ENCODE results near the gene FDX2.

FDX2 gene

DNA sequence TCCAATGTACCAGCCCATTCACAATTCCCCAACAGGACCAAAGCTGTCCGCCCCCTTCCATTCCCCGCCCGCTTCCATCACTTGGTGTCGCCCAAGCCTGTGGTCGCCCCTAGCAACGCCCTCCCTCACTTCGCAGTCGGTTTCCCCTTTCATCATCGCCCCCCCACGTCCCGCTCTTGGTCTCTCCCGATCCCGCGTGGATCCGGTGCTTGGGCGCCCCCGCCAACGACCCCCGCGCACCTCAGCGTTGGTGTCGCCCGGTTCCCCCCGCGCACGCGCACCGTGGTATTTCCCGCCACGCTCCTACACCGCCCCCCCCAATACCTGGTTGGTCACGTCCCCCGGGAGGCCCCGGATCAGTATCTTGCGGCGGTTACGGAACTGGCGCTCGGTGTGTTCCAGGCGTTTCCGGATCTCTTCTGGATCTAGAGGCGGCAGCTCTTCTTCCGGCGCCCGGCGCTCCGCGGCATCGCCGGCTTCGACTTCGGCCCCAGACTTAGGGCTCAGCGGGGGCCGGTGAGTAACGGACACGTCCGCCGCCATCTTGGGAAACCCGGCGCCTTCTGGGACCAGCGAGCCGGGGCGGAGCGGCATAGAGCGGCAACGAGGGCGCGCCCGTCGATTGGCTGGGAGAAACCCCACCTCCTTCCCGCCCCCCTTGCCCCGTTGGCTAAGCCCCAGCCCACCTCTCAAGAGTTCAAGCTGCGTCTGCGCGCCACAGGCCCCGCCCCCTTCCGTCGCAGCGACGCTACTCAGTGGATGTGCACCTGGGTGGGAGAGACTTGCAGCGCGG lies 17.3 kb upstream of the FDX2 start, which contains the start of gene RAVER1:
RAVER1 (minus strand) TSS at position 565 of the 793 bp plus-strand sequence; CDS start at position 543, 22 bp downstream.
- peak; percentile 92 for DNase-seq (ENCODE audit: low read depth, low spot score)

- DNase-seq (ENCODE audit: low read depth, low spot score): no peak
Measured at GRCh38 chr19:10332158-10332964, 16.5 kb upstream of the FDX2 start.

GRCh38 chr19:10329555-10329954 lies 13.7 kb upstream of the FDX2 start:
- no peak for DNase-seq (ENCODE audit: low read depth, low spot score)

DNA sequence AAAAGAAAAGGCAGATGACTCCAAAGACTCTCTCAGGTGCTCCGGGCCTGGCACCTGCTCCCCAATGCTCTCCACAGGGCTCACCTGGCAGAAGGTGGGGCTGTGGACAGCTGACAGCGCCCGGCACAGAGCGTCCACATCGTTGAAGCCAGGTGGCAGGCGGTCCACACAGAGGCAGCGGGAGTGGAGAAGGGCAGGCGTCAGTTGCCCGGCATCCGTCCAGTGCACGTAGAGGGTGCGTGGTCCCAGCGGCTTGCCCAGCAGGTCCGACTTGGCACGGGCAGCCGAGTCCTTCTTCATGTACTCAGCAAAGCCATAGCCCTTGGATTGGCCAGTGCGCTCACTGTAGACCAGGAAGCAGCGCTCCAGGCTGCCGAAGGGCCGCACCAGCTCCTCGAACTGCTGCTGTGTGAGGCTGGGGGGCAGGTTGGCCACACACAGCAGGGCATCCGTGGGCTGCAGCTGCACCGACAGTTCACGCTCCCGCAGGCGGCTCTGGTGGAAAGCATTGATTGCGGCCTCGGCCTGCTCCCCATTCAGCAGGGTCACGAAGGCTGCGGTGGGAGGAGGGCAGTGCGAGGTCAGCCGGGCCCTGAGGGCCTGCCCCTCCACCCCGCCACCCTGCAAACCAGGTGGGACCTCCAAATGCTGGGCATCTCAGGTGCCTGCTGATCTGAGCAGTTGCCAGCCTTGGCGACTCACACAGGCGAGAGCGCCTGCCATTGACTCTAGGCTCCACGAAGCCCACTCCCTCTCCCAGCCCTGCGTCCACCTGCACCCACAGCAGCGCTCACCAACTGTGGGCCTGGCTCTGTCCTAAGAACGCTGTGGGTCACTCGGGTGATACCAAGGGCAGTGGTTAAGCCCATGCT lies 13.0 kb upstream of the FDX2 start:
- no peak for DNase-seq (ENCODE audit: low read depth, low spot score)

DNA sequence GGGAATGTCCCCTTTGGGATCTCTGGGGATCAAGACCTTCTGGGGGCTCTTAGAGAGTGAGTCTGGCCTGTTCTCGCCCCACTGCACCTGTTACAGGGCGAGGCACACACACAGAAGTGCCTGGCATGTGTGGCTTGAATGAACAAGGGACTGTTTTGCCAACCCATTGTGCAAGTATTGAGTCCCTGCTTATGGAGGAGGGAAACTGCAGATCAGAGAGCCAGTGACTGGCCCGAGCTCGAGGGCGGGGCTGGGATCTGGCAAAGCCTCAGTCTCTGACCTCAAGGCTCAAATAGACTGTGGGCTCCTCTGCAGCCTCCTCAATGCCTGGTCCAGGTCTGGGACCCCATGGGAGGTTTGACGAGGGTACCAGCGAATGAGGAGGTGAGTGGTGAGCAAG lies 12.0 kb upstream of the FDX2 start:
- DNase-seq (ENCODE audit: low read depth, low spot score): no peak

GRCh38 chr19:10325732-10326131 lies 9.9 kb upstream of the FDX2 start:
- no peak for DNase-seq (ENCODE audit: low read depth, low spot score)

GRCh38 chr19:10321874-10322835 lies 6.3 kb upstream of the FDX2 start:
- DNase-seq (ENCODE audit: low read depth, low spot score): no peak

GRCh38 chr19:10321417-10321797 lies 5.6 kb upstream of the FDX2 start:
- no peak for DNase-seq (ENCODE audit: low read depth, low spot score)

GRCh38 chr19:10320602-10321416 lies 5.0 kb upstream of the FDX2 start:
- no peak for DNase-seq (ENCODE audit: low read depth, low spot score)

DNA sequence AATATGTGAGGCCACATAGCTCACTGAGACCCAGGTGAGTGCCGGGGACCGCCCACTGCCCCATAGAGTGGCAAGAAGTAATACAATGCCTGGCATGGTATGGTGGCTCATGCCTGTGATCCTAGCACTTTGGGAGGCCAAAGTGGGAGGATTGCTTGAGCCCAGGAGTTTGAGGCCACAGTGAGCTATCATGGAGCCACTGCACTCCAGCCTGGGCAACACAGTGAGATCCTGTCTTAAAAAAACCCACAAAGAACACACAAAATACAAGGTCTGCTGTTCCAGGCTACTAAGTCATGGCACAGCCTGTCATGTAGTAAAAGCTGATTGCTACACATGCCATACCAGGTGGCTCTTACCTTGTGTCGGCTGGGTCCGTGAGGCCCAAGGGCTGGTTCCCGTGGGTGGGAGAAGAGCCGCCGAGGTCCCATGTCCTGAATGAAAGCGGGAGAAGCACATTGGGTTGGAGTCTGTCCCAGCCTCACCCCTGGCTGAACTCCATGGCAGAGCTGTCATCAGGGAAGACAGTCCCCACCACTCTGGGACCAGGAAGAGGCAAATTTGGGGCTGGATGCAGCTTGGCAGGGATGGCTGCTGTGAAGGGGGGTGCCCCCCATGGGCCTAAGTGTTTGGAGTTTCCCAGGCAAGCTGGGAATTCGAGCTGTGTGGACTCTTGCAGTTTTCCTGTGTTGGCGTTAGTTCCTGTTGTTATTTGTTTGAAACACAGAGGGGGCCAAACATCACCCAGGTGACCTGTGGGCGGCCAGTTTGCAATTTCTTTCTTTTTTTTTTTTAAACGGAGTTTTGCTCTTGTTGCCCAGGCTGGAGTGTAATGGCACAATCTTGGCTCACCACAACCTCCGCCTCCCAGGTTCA lies 3.2 kb upstream of the FDX2 start:
- DNase-seq (ENCODE audit: low read depth, low spot score): no peak

GRCh38 chr19:10317857-10318462 lies 2.1 kb upstream of the FDX2 start:
- DNase-seq (ENCODE audit: low read depth, low spot score): no peak

DNA sequence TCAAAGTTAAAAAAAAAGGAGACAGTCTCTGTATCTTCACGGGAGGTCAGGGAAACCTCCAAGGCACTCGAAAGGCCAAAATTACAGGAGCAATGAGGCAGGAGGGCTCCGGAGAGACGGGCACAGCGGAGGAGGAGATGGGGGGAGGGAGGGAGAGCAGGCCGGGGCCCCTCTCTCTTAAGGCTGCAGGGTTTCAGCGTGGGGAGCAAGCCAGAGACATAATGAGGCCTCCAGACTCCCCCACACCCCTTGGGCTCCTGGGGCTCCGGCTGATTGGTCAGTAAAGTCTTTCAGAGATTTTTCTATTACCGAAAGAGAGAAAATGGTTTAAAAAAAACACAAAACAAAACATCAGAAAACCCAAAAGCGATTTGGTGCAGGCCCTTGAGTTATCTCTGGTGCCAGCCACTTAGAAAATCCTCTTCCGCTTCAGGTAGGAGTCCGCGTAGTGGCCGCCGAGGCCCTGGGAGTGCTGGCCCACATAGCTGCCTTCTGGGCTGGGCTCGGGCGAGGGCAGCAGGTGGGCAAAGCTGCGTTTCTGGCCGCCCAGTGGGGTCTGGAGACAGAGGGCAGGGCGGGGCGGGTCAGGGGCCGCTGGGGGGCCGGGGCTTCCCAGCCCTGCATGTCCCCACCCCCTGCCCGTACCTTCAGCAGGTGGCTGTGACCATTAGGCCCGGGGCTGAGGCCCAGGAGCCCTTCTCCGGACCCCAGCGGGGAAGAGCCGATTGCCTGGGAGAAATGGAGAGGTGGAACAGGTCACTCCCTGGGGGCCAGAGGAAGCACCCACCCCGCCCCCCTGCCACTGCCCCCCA lies 1.4 kb upstream of the FDX2 start:
- DNase-seq (ENCODE audit: low read depth, low spot score): no peak

- no peak for DNase-seq (ENCODE audit: low read depth, low spot score)
Measured at GRCh38 chr19:10316229-10317044, 622 bp upstream of the FDX2 start.

DNA sequence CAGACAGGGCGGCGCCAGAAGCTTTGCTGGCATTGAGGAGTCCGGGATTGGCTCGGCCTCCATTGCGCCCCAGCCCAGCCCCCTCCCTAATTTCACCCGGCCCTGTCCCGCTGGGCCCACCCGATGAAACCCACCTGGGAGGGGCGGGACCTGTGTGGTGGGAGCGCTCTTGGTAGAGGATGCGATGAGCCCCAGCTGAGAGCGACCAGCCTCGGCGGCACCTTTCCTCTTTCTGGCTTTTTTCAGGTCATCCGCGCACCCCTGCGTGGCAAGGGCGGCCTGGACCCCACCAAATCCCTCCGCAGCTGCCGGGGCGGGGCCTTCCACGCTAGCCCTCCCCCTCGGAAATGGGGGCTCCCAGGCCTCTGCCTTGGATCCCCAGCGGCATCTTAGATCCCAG lies 6.4 kb downstream of the FDX2 start, which contains the start of gene ZGLP1:
ZGLP1 (minus strand) TSS at position 393 of the 400 bp plus-strand sequence.
- no peak for DNase-seq (ENCODE audit: low read depth, low spot score)

GRCh38 chr19:10306327-10306726 lies 9.5 kb downstream of the FDX2 start:
- no peak for DNase-seq (ENCODE audit: low read depth, low spot score)

DNA sequence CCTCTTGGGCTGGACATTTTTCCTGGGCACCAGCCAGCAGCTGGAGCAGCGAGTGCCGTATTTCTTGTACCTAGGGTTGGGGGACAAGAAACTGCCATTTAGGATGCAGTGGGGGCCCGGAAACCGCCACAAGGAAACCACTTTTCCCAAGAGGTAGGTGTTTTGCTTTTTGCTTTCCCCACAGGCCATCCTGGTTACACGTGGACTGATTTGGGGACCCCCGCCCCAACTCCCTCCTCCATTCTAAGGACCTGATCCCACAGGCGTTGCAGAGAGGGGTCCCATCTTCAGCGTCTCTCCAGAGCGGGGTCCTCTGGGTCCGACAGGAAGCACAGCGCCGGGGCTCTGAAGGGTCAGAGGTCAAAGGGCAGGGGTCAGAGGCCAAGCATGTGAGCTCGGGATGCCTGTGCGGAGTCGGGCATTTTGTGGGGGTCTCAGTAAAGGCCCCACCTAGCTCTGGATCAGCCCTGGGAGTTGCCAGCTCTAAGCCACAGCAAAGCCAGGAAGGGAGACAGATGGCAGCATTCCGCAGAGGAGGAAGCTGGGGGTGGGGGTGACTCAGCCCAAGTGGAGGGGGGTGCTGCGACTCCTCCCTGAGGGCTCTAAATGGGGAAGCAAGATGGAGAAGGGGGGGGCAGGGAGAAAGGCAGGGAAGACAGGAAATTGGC lies 10.5 kb downstream of the FDX2 start:
- DNase-seq (ENCODE audit: low read depth, low spot score): no peak
